Measurements from ENCODE around the gene ENTHD1. TPM values are rescaled to one million over a fixed set of nuclear protein-coding genes. Genes with fewer than 3 reads are reported as not detected.

ENTHD1 gene
- total and polyA plus RNA-seq, 9 of the 15 experiments (the other 6 are each of a cell fraction or from before 2014, with no cell fraction given), result 0.13 to 0.98 (median 0.35) TPM

GRCh38 chr22:39745789-39746188, 147.8 kb downstream of the ENTHD1 start:
- no TSS peak for BruUV-seq (replicated peaks)
- Histone ChIP-seq H3K9me3 (replicated peaks; ENCODE audit: control insufficient read depth, insufficient read depth, low read depth, low read length) (no peaks in the 10 kb centered on the region), H3K4me3 (no peak overlapping the region), H3K4me2 (ENCODE audit: insufficient read depth, low read length) (no peak overlapping the region), H4K20me1 (replicated peaks; ENCODE audit: control insufficient read depth, insufficient read depth, low read length) (no peaks in the 10 kb centered on the region), H3K9ac (ENCODE audit: insufficient read depth in 1 of 2, low read depth in 2 of 2, low read length in 2 of 2) (no peak overlapping the region), H3K4me1 (replicated peaks in 1 of 2; ENCODE audit: control insufficient read depth in 2 of 2, insufficient read depth in 2 of 2, low read length in 2 of 2) (peaks cover 0 to 28% of the 10 kb centered on the region in 2 experiments; a peak in 4 of 5 replicates), H3K36me3 (ENCODE audit: control insufficient read depth, insufficient read depth, low read length) (no peaks in the 10 kb centered on the region), H3K27me3 (ENCODE audit: control insufficient read depth in 2 of 2, insufficient read depth in 2 of 2, low read length in 2 of 2) (no peaks in the 10 kb centered on the region), H3K27ac (ENCODE audit: extremely low read depth, low read depth, low read length) (no peak overlapping the region), H2AFZ (ENCODE audit: low read depth, low read length) (peak overlapping the region; percentile 33; the same call in 1 of the 2 replicates), H3K79me2 (ENCODE audit: control insufficient read depth, insufficient read depth, low read length) (no peaks in the 10 kb centered on the region), H3K9me1 (ENCODE audit: control insufficient read depth, insufficient read depth, low read length) (no peaks in the 10 kb centered on the region)
- FAIRE-seq (no peak), DNase-seq (ENCODE audit: extremely low read depth in 1 of 4, low spot score in 3 of 4) (no peak), ATAC-seq (no peak)
- intact Hi-C loops (cut with micrococcal nuclease) (no loop called here), in situ Hi-C loops (cut with MboI) (no loop called here)
- CTCF ChIA-PET (ENCODE audit: low intra/inter-chr PET ratio), result interaction anchor here (0.6 kb wide), 1 partner anchor 876 kb away, joined by 3 read pairs; no protein-coding TSS in a partner anchor
- POLR2A ChIA-PET, result no interaction called here
- no peak for TF ChIP-seq PRMT5 (CRISPR knock-in tag; IDR thresholded peaks at IDR 0.05)
- TF ChIP-seq YBX1 (IDR thresholded peaks at IDR 0.05), result no peak
- TF ChIP-seq ZNF146 (CRISPR knock-in tag; IDR thresholded peaks at IDR 0.05; ENCODE audit: unreplicated experiment), result no peak
- no peak for TF ChIP-seq ARHGAP35 (IDR thresholded peaks at IDR 0.05; ENCODE audit: partially characterized antibody)
- peak; percentile 81 for TF ChIP-seq TFE3 (CRISPR knock-in tag; IDR thresholded peaks at IDR 0.05)
- no peak for TF ChIP-seq NR2F6 (CRISPR knock-in tag; IDR thresholded peaks at IDR 0.05)
- TF ChIP-seq TOE1 (IDR thresholded peaks at IDR 0.05; ENCODE audit: borderline replicate concordance), result peak; percentile 44; the same call in 1 of the 2 replicates
- TF ChIP-seq TOE1 (CRISPR knock-in tag; IDR thresholded peaks at IDR 0.05; ENCODE audit: borderline replicate concordance, low read depth), result no peak
- TF ChIP-seq SIN3B (IDR thresholded peaks at IDR 0.05; ENCODE audit: low read depth), result no peak
- no peak for TF ChIP-seq SMARCA4 (IDR thresholded peaks at IDR 0.05)
- no peak for TF ChIP-seq TAF15 (IDR thresholded peaks at IDR 0.05; ENCODE audit: low read depth, low read length)
- 31% methylated on average over 2 of the region's 2 CpGs for WGBS (ENCODE audit: insufficient coverage, low coverage, missing lambda C conversion rate)

All from K562 (cell line).